HepG2 (cell line): Measurements from ENCODE around the gene FMNL1. TPM values are rescaled to one million over a fixed set of nuclear protein-coding genes. Genes with fewer than 3 reads are reported as not detected.
A peak's percentile ranks its signal among the peaks of the same experiment; 100 is the strongest.

Source experiments
- ATF1 ChIP-seq: IDR thresholded peaks from 2 replicates; pipeline ENCODE4 v1.6.1; 2016; ENCODE audit warnings: mild to moderate bottlenecking, control low read depth
- ATF6 ChIP-seq: sonication (generic); formaldehyde crosslinking; conservative IDR thresholded peaks from 2 replicates; pipeline ENCODE4 v1.4.0; 2020; ENCODE audit warnings: missing genetic modification reagents
- DDIT3 ChIP-seq: sonication (generic); formaldehyde crosslinking; IDR thresholded peaks from 2 replicates; pipeline ENCODE4 v1.4.0; 2020; ENCODE audit warnings: mild to moderate bottlenecking, missing genetic modification reagents
- E2F2 ChIP-seq: sonication (generic); formaldehyde crosslinking; IDR thresholded peaks from 2 replicates; pipeline ENCODE4 v1.4.0; 2020; ENCODE audit warnings: missing genetic modification reagents, borderline replicate concordance
- ETS1 ChIP-seq: sonication (generic); formaldehyde crosslinking; IDR thresholded peaks from 2 replicates; pipeline ENCODE4 v1.4.0; 2020; ENCODE audit warnings: missing genetic modification reagents
- GATA4 ChIP-seq: sonication (generic); IDR thresholded peaks from 2 replicates; pipeline ENCODE4 v1.6.1; 2016; ENCODE audit warnings: antibody characterized with exemption, low read depth, borderline replicate concordance
- HMG20A ChIP-seq: IDR thresholded peaks from 2 replicates; pipeline ENCODE4 v1.6.1; 2016; ENCODE audit warnings: borderline replicate concordance
- KAT7 ChIP-seq: IDR thresholded peaks from 2 replicates; pipeline ENCODE4 v1.6.1; 2018; ENCODE audit warnings: borderline replicate concordance, missing compliant biosample characterization
- KMT2B ChIP-seq: IDR thresholded peaks from 2 replicates; pipeline ENCODE4 v1.6.1; 2016; ENCODE audit warnings: missing genetic modification reagents, missing compliant biosample characterization
- MYC ChIP-seq: sonication (generic); formaldehyde crosslinking; IDR thresholded peaks from 2 replicates; pipeline ENCODE4 v1.9.0; 2021; ENCODE audit warnings: missing genetic modification reagents, borderline replicate concordance
- MYPOP ChIP-seq: sonication (generic); formaldehyde crosslinking; IDR thresholded peaks from 2 replicates; pipeline ENCODE4 v1.8.1; 2023; ENCODE audit warnings: mild to moderate bottlenecking, moderate library complexity, missing genetic modification reagents
- SATB2 ChIP-seq: sonication (generic); formaldehyde crosslinking; IDR thresholded peaks from 2 replicates; pipeline ENCODE4 v1.5.0; 2020; ENCODE audit warnings: missing genetic modification reagents
- SMAD1 ChIP-seq: sonication (generic); formaldehyde crosslinking; IDR thresholded peaks from 2 replicates; pipeline ENCODE4 v1.4.0; 2020; ENCODE audit warnings: missing genetic modification reagents, low read depth, mild to moderate bottlenecking, borderline replicate concordance
- SRY ChIP-seq: sonication (generic); formaldehyde crosslinking; IDR thresholded peaks from 2 replicates; pipeline ENCODE4 v1.8.0; 2022; ENCODE audit warnings: mild to moderate bottlenecking, missing genetic modification reagents
- TAF15 ChIP-seq: fragments of 200-400 bp; formaldehyde crosslinking; IDR thresholded peaks from one replicate; pipeline ENCODE4 v1.6.1; 2018; ENCODE audit warnings: mild to moderate bottlenecking, low read depth, low read length; ENCODE audit not compliant: poor library complexity, severe bottlenecking
- TEAD2 ChIP-seq: sonication (generic); formaldehyde crosslinking; IDR thresholded peaks from 2 replicates; pipeline ENCODE4 v1.9.0; 2021; ENCODE audit warnings: missing genetic modification reagents
- TOE1 ChIP-seq: sonication (generic); formaldehyde crosslinking; IDR thresholded peaks from 2 replicates; pipeline ENCODE4 v1.4.0; 2020; ENCODE audit warnings: mild to moderate bottlenecking, missing genetic modification reagents
- ZFX ChIP-seq: sonication (generic); formaldehyde crosslinking; IDR thresholded peaks from 2 replicates; pipeline ENCODE4 v1.4.0; 2020; ENCODE audit warnings: mild to moderate bottlenecking, low read depth, missing genetic modification reagents, moderate library complexity
- ZNF282 ChIP-seq: fragments of 450-650 bp; IDR thresholded peaks from 2 replicates; pipeline ENCODE4 v1.6.1; 2018; ENCODE audit not compliant: partially characterized antibody
- ZNF441 ChIP-seq: sonication (generic); formaldehyde crosslinking; IDR thresholded peaks from 2 replicates; pipeline ENCODE4 v1.7.0; 2021; ENCODE audit warnings: missing genetic modification reagents, borderline replicate concordance
- ZNF562 ChIP-seq: sonication (generic); formaldehyde crosslinking; IDR thresholded peaks from 2 replicates; pipeline ENCODE4 v1.8.0; 2022; ENCODE audit warnings: missing genetic modification reagents, borderline replicate concordance
- ZNF570 ChIP-seq: sonication (generic); formaldehyde crosslinking; IDR thresholded peaks from 2 replicates; pipeline ENCODE4 v1.4.0; 2020; ENCODE audit warnings: mild to moderate bottlenecking, missing genetic modification reagents, borderline replicate concordance
- ZNF777 ChIP-seq: sonication (generic); formaldehyde crosslinking; IDR thresholded peaks from 2 replicates; pipeline ENCODE4 v1.4.0; 2020; ENCODE audit warnings: missing genetic modification reagents
- polyA plus RNA-seq, 8 experiments: library from polyadenylated mRNA; depleted of rRNA in 3 of 8; stranded (reverse) in 7 of 8; unstranded in 1 of 8; fragments of >200 nt; fragmentation: Illumina TruSeq in 4 of 8; extraction: Trizol in 4 of 8; gene quantifications; 2 replicates each; pipeline versions ENCODE4 v1.2.1 to v1.2.3, GENCODE V29; 2011 to 2016; ENCODE audit warnings: low read depth in 4 of 8, missing spikeins in 1 of 8, mixed read lengths in 1 of 8; ENCODE audit not compliant: insufficient read depth in 1 of 8
- total RNA-seq, 5 experiments: library from RNA; depleted of rRNA; stranded (reverse); fragments of >200 nt; fragmentation: Illumina TruSeq; extraction: Trizol; gene quantifications; 2 replicates each; pipeline ENCODE4 v1.2.3, GENCODE V29; 2016; ENCODE audit warnings: low read depth in 1 of 5

Gene FMNL1
- total and polyA plus RNA-seq, 2 of the 13 experiments (the other 11 are each of a cell fraction or from before 2014, with no cell fraction given) = 0.53 to 0.70 TPM

- TF ChIP-seq HMG20A (CRISPR knock-in tag) = peak; percentile 37; the same call in 1 of the 2 replicates
- TF ChIP-seq MYPOP = no peak
- no peak for TF ChIP-seq ATF1 (CRISPR knock-in tag)
- peak; percentile 36; the same call in 1 of the 2 replicates for TF ChIP-seq KAT7 (CRISPR knock-in tag)
- no peak for TF ChIP-seq SRY (CRISPR knock-in tag)
- no peak; the same call in 1 of the 2 replicates for TF ChIP-seq ZNF441 (CRISPR knock-in tag)
- peak; percentile 84 for TF ChIP-seq MYC (CRISPR knock-in tag)
- TF ChIP-seq SMAD1 (CRISPR knock-in tag) = no peak
- no peak for TF ChIP-seq E2F2 (CRISPR knock-in tag)
- TF ChIP-seq ATF6 = no peak
- TF ChIP-seq ZNF562 (CRISPR knock-in tag) = no peak
- TF ChIP-seq TEAD2 (CRISPR knock-in tag) = no peak
- no peak for TF ChIP-seq ZNF282
- no peak for TF ChIP-seq DDIT3 (CRISPR knock-in tag)
- peak; percentile 88 for TF ChIP-seq ZFX (CRISPR knock-in tag)
- no peak for TF ChIP-seq SATB2
- TF ChIP-seq GATA4 = no peak
- TF ChIP-seq ETS1 (CRISPR knock-in tag) = no peak
- TF ChIP-seq TAF15 = no peak
- TF ChIP-seq TOE1 = no peak
- no peak for TF ChIP-seq KMT2B
- TF ChIP-seq ZNF777 (CRISPR knock-in tag) = peak; percentile 11; the same call in 1 of the 2 replicates
- TF ChIP-seq ZNF570 (CRISPR knock-in tag) = no peak
Observed at GRCh38 chr17:45172541-45173286, 49.0 kb upstream of the FMNL1 start (continued).
